ENCODE measurements around the gene THSD1.

THSD1 gene

DNA sequence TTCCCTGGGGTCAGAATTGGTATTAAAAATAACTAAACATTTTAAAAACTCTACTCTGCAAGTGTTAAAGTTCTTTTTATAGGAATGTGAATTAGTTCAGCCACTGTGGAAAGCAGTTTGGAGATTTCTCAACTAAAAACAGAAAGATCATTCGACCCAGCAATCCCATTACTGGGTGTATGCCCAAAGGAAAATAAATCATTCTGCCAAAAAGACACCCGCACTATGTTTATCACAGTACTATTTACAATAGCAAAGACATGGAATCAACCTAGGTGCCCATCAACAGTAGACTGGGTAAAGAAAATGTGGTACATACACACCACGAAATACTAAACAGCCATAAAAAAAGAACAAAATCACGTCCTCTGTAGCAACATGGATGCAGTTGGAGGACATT lies 657 bp upstream of the THSD1 start:
- DNase-seq (ENCODE audit: low spot score), result no peak
- TF ChIP-seq CTCF (IDR thresholded peaks at IDR 0.05; ENCODE audit: extremely low read depth, missing control alignments), result no peak

- TF ChIP-seq CTCF (IDR thresholded peaks at IDR 0.05; ENCODE audit: extremely low read depth, missing control alignments), result no peak
- peak; percentile 21 for DNase-seq (ENCODE audit: low spot score)
Observed at GRCh38 chr13:52405369-52405766, 604 bp downstream of the THSD1 start.

GRCh38 chr13:52399708-52400107 lies 6.3 kb downstream of the THSD1 start:
- DNase-seq (ENCODE audit: low spot score), result no peak
- no peak for TF ChIP-seq CTCF (IDR thresholded peaks at IDR 0.05; ENCODE audit: extremely low read depth, missing control alignments)

DNA sequence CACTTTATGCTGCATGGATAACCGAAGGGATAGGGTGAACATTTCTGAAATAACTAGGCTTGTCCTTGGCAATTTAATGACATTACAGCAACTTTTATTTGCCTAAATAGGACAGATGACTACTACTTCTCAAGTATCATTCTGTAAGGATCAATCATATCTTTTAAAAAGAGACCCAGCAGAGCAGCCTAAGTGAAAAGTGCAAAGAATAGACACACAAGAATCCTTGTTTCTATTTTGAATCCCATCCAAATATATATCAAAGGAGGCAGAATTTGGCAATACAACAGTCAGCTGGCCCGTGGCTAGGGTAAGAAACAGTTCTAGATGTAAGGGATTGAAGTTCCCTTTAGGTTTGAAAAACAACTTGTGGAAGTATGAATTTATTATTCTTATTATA lies 6.9 kb downstream of the THSD1 start:
- TF ChIP-seq CTCF (IDR thresholded peaks at IDR 0.05; ENCODE audit: extremely low read depth, missing control alignments), result no peak
- no peak for DNase-seq (ENCODE audit: low spot score)

GRCh38 chr13:52395704-52396103 lies 10.3 kb downstream of the THSD1 start:
- no peak for TF ChIP-seq CTCF (IDR thresholded peaks at IDR 0.05; ENCODE audit: extremely low read depth, missing control alignments)
- DNase-seq (ENCODE audit: low spot score), result no peak

DNA sequence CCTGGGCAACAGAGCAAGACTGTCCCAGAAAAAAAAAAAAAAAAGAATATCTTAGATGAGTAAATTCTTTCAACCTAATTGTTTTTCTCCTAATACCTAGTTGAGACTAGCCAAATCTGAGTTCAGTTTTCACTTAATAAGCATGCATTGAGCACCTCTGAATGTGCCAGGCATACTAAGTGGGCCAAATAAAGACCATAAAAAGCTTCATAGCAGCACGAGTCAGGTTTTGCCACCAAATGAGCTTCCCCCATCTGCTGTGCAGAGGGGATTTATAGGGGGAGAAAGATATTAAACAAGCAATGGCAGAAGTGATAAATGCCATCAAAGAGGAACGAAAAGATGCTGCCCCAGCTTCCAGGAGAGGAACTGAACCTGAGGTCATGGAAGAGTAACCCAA lies 11.4 kb downstream of the THSD1 start:
- TF ChIP-seq CTCF (IDR thresholded peaks at IDR 0.05; ENCODE audit: extremely low read depth, missing control alignments), result no peak
- no peak for DNase-seq (ENCODE audit: low spot score)

GRCh38 chr13:52393572-52394357 lies 12.2 kb downstream of the THSD1 start:
- no peak for TF ChIP-seq CTCF (IDR thresholded peaks at IDR 0.05; ENCODE audit: extremely low read depth, missing control alignments)
- no peak for DNase-seq (ENCODE audit: low spot score)

All from GM20000 (cell line).